TTC549 (cell line): ENCODE results near the gene CCDC177.

Source experiments
- FAIRE-seq: peaks from 2 replicates; lab custom pipeline; 2012; peaks lifted over from hg19 to GRCh38; lab: Jason Lieb, UNC

CCDC177 gene

GRCh38 chr14:69561893-69562292 is 12.8 kb downstream of the CCDC177 start:
- no peak for FAIRE-seq

GRCh38 chr14:69560826-69561225 is 13.8 kb downstream of the CCDC177 start:
- no peak for FAIRE-seq

GRCh38 chr14:69559581-69560011 is 15.1 kb downstream of the CCDC177 start:
- no peak for FAIRE-seq

DNA sequence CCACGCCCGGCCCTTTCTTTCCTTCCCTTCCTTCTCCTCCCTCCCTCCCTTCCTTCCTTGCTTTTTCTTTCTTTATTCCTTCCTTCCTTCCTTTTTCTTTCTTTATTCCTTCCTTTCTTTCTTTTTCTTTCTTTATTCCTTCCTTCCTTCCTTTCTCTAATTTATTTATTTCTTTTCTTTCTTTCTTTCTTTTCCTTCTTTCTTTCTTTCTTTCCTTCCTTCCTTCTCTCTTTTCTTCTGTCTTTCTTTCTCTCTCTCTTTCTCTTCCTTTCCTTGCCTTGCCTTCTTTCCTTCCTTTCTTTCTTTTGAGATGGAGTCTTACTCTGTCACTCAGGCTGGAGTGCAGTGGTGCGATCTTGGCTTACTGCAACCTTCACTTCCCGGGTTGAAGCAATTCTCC is 15.9 kb downstream of the CCDC177 start:
- FAIRE-seq, result no peak

GRCh38 chr14:69554500-69554899 is 20.2 kb downstream of the CCDC177 start:
- FAIRE-seq, result no peak

- no peak for FAIRE-seq
These were observed 21.4 kb downstream of the CCDC177 start for GRCh38 chr14:69553252-69553651.

GRCh38 chr14:69551511-69551910 is 23.2 kb downstream of the CCDC177 start:
- FAIRE-seq, result no peak

GRCh38 chr14:69548566-69548965 is 26.1 kb downstream of the CCDC177 start:
- FAIRE-seq, result no peak

DNA sequence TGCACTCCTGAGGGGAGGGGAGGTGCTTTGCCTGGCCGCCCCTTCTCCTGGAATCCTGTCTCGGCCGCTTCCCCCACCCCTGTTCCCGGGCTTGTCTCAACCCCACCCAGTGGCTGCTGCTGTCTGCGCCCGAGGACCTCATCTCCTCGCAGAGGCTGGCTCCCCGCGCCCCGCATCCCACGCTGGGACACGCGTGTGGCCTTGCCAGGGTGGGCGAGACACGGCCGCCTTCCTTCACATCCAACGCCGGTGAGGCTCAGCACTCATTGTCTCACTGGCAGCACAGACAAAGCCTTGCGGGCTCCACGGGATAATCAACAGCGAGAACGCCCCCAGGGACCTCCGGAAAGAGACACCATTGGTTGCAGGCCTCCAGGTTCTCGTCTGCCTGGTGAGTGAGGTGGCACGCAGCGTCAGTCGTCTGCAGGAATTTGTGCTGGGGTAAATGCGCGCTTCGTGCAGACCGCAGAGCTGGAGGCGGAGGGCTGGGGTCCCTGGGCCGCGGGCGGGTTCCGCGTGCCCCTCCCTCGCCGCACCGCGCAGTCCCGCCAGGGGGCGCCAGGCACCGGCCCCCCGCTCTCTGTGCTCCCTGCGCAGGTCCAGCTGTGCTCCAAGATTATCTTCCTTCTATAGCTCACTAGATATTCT is 26.8 kb downstream of the CCDC177 start:
- no peak for FAIRE-seq

DNA sequence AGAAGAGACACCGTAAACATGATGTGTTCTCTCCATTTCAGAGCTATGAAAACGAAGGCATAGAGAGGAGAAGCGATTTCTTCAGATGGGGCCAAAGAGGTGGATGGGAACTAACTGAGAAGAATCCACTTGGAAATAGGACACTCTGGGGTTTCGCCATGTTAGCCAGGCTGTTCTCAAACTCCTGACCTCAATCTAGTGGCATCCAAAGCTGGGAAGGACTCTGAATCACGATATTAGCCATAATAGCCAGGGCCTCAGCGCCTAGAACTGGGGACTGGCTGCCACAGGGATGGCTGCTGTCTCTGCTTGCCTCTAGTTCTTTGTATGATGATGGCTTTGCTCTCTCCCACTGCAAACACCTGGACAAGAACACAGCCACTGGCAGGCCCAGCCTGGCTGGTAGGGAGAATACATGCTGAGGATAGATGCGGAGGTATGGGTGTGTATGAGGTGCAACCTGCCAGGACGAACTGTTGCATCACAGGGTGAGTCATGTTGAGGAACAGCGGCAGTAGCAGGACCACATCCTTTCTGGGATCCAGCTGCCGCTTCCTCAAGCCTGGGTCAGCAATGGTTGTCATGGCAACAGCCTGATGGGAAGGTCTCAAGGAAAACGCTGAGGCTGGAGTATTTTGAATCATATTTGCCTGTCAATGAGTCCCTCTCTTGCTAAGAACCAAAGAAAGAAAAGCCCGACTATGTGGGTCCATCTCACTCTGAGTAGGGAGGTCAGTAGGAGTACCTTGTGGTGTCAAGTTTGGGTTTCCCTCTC is 31.1 kb downstream of the CCDC177 start:
- FAIRE-seq, result no peak

DNA sequence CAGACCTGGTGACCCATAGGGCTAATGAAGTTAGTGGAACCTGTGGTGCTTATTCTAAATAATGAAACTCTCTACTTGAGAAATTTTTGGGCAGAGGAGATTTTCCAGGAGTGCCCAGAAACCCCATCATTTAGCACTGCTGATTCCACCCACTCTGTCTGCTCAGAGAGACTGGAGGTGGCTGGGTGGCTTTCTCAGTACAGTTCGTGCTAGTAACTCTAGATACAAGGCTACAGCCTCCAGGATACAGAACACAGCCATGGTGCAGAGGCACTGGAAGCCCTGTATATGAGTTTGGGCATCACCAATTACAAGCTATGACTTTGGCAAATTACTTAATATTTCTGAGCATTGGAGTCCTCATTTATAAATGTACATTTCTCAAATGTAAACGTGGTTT is 32.4 kb downstream of the CCDC177 start:
- FAIRE-seq, result no peak

DNA sequence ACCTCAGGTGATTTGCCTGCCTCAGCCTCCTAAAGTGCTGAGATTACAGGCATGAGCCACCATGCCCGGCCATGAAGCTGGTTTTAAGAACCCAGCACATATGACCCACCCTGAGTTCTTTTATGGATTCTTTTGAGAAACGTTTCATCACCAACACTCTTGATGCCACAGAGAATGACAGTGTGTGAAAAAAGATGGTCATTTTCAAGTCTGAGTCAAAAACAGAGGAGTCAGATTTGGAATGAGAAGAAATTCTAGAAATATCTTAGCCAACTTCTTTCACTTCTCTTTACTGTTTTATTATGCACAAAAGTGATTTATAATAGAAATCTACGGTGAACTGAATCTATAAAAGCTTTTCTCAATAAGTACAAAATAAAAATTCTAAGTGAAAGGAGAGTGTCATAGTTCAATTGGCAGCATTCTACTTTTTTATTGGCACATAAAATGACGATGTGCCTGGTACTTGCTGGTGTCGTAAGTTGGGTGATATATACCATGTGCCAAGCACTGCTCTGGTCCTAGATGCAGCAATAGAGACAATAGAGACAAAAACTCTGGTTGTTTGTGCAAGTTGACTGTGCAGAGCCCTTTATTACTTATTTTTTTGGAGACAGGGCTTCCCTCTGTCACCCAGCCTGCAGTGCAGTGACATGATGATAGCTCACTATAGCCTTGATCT is 33.9 kb downstream of the CCDC177 start:
- FAIRE-seq, result no peak

GRCh38 chr14:69539631-69540410 is 34.9 kb downstream of the CCDC177 start:
- no peak for FAIRE-seq

GRCh38 chr14:69538766-69539165 is 35.9 kb downstream of the CCDC177 start:
- FAIRE-seq, result no peak

- no peak for FAIRE-seq
These were observed 36.8 kb downstream of the CCDC177 start for GRCh38 chr14:69537900-69538299.

GRCh38 chr14:69536971-69537370 is 37.7 kb downstream of the CCDC177 start:
- FAIRE-seq, result no peak

GRCh38 chr14:69535230-69535848 is 39.3 kb downstream of the CCDC177 start:
- no peak for FAIRE-seq

DNA sequence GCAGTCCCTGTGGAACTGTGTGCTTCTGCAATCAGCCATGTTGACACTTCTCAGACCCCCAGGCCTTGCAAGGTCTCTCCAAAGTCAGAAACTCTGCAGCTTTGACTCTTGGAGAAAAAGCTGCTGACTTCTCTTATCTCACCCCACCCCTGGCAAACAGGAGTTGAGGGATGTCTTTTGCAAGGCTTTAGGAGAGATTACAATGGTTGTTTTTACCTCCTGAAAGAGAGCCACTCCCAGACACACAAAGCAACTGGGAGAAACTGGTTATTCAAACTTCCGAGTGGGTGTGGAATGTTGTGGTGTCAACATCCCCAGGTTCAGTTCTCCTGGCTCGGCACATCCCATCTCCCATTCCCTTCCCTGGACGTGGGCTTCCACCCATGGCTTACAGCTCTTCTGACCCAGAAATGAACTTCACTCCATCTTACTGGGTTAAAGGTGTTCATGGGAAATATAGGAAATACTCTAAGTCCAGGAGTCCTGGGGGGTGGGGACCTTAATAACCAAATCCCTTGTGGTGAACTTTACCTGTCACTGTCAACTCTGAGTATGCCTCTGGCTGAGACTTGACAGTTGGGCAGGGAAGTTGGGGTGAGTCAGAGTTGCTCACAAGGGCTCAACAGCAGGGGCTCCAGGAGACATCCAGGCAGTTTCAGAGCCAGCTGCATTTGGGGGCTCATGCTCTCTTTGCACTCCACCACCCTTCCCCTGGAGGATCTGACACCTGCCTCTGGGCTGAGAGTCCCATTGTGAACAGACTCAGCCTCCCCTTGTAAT is 41.9 kb downstream of the CCDC177 start:
- FAIRE-seq, result no peak

DNA sequence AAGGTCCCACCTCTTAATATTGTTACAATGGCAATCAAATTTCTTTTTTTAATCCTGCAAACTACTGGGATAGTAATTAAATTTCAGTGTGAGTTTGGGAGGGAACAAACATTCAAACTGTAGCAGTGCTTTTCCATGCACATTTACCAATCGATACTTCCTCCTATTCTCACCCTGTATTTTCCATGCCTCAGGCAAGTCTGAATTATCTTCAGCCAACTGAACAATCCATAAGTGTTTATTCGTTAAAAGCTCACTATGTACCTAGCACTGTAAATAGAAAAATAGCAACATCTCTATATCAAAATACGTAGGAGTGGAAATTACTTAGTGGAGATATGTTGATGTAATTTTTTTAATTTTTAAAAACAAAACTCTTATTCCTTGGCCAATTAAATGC is 43.5 kb downstream of the CCDC177 start:
- no peak for FAIRE-seq

- no peak for FAIRE-seq
These were observed 44.6 kb downstream of the CCDC177 start for GRCh38 chr14:69530095-69530494.

- no peak for FAIRE-seq
These were observed 45.1 kb downstream of the CCDC177 start for GRCh38 chr14:69529563-69529962.
